ENCODE measurements around the gene PRR20G.

PRR20G gene

DNA sequence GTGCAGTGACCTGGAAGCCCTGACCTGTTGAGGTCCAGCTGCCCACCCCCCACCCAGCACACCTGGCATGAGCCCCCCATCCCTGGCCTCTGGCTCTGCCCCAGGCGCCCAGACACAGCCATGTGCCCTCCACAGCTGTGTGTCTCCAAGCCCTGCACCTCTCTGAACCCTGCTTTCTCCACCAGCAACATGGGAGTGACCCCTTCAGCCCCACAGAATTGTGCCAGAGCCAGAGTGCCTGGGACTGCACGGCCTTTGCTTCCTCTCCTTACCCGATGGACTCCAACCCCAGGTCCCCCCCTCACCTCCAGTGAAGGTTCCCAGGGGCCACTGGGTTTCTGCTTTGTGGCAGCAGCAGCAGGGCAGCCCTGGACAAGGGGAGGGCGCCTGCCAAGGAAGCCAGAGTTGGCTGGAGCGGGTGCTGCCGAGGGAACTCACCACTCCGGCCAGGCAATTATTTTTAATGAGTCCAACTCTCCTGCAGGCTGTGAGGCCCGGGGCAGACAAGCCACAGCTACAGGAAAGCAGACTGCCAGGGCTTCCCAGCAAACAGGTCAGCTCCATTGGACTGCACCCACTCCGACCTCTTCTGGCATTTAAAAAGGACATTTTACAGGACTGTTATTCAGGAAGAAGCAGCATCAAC is 24.1 kb downstream of the PRR20G start:
- no peak overlapping the region for H3K27ac Mint-ChIP-seq
- H3K36me3 Mint-ChIP-seq, result no peaks in the 10 kb centered on the region
- H3K4me3 Mint-ChIP-seq, result no peak overlapping the region
- H3K4me1 Mint-ChIP-seq, result no peaks in the 10 kb centered on the region
- CTCF ChIA-PET, result no interaction called here
- DNase-seq, result no peak
- peaks cover 6% of the 10 kb centered on the region for H3K27me3 Mint-ChIP-seq
- H3K9me3 Mint-ChIP-seq, result peaks cover 4% of the 10 kb centered on the region

DNA sequence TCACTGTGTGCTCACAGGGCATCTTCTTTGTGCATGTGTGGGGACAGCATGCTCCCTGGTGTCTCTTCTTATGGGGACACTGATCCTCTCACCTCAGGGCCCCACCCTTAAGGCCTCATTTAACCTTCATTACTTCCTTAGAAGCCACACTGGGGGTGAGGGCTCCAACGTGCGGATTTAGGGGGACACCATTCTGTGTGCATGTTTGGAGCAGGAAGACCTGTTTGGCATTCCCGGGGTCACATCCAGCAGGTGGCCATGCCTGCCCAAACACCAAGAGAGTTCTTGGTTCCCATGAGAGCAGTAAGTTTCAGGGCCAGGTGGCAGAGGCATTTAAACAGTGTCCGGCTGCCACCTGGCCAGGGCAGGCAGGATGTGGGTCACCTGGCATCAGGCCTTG is 24.8 kb downstream of the PRR20G start:
- no peak for DNase-seq
- Mint-ChIP-seq H3K27ac (no peak overlapping the region), H3K36me3 (no peaks in the 10 kb centered on the region), H3K27me3 (peaks cover 6% of the 10 kb centered on the region), H3K4me3 (no peak overlapping the region), H3K9me3 (no peaks in the 10 kb centered on the region), H3K4me1 (no peaks in the 10 kb centered on the region)
- CTCF ChIA-PET, result no interaction called here

DNA sequence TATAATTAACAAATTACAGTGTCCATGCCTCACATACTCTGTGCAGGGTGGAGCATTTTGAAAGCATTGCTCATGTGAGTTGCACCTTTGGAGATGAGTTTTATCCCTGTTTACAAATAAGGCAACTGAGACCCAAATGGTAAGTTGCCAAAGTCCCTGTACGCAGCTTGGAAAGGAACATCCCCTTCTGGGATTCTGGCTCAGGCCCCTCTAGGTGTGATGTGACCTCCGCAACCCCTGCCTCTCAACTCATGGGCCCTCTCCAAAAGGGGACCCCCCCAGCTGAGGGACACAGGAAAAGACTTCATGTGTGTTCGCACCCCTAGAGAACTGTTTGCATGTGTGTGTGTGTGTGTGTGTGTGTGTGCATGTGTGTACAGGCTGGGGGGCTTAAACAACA is 25.3 kb downstream of the PRR20G start:
- CTCF ChIA-PET, result no interaction called here
- Mint-ChIP-seq H3K27me3 (peaks cover 7% of the 10 kb centered on the region), H3K4me3 (no peak overlapping the region), H3K4me1 (no peaks in the 10 kb centered on the region), H3K9me3 (no peaks in the 10 kb centered on the region), H3K36me3 (no peaks in the 10 kb centered on the region), H3K27ac (no peak overlapping the region)
- no peak for DNase-seq

- CTCF ChIA-PET, result no interaction called here
- Mint-ChIP-seq H3K27ac (no peak overlapping the region), H3K36me3 (no peaks in the 10 kb centered on the region), H3K9me3 (no peaks in the 10 kb centered on the region), H3K4me3 (no peak overlapping the region), H3K27me3 (peaks cover 10% of the 10 kb centered on the region), H3K4me1 (no peaks in the 10 kb centered on the region)
- no peak for DNase-seq
These were observed 25.9 kb downstream of the PRR20G start for GRCh38 chr3:127261925-127262324.

- Mint-ChIP-seq H3K4me3 (no peak overlapping the region), H3K4me1 (no peaks in the 10 kb centered on the region), H3K27me3 (peaks cover 10% of the 10 kb centered on the region), H3K27ac (no peak overlapping the region), H3K9me3 (no peaks in the 10 kb centered on the region), H3K36me3 (no peaks in the 10 kb centered on the region)
- CTCF ChIA-PET, result no interaction called here
- DNase-seq, result no peak
These were observed 26.9 kb downstream of the PRR20G start for GRCh38 chr3:127260826-127261555.

DNA sequence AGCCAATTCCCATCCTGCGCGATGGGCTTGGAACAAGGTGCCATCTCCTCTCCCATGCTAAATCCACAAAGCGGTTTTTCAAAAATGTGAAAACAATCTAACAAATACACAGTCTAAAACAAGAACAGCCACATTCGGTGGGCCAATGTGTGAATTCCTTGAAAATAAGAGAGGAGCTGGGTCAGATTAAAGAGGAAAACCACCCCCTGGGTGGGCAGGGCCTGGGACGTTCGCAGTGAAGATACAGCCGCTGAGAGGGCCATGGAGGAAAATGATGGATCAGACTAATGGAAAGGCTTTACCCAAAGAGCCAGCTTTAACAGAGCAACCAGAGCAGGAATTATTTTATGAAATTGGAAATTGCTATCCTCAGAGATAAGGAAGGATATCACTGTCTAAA is 27.4 kb downstream of the PRR20G start:
- CTCF ChIA-PET, result no interaction called here
- Mint-ChIP-seq H3K4me3 (no peak overlapping the region), H3K4me1 (no peaks in the 10 kb centered on the region), H3K27me3 (peaks cover 10% of the 10 kb centered on the region), H3K9me3 (no peaks in the 10 kb centered on the region), H3K27ac (no peak overlapping the region), H3K36me3 (no peaks in the 10 kb centered on the region)
- DNase-seq, result no peak

DNA sequence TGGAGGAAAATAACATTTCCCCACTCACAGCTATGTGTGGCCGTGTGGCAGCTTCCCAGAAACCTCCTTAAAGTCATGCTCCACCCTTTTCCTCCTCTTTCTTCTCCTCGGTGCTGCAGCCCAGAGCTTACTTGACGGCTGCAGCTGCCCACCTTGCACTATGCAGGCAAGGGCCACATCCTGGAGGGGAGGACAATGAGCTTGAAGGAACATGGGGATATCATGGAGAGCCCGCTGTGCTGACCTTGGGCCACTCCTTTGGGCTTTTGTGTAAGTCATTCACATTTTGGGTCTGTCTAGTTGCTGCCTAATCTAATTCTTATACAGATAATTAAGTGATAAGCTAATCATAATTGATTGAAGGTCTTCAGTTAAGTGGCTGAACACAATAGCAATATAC is 28.0 kb downstream of the PRR20G start:
- no peak for DNase-seq
- Mint-ChIP-seq H3K36me3 (no peaks in the 10 kb centered on the region), H3K4me1 (no peaks in the 10 kb centered on the region), H3K4me3 (no peak overlapping the region), H3K27me3 (peaks cover 10% of the 10 kb centered on the region), H3K27ac (no peak overlapping the region), H3K9me3 (no peaks in the 10 kb centered on the region)
- CTCF ChIA-PET, result no interaction called here

- DNase-seq, result no peak
- no peaks in the 10 kb centered on the region for H3K9me3 Mint-ChIP-seq
- H3K27ac Mint-ChIP-seq, result no peak overlapping the region
- CTCF ChIA-PET, result no interaction called here
- H3K36me3 Mint-ChIP-seq, result no peaks in the 10 kb centered on the region
- H3K4me1 Mint-ChIP-seq, result no peaks in the 10 kb centered on the region
- H3K4me3 Mint-ChIP-seq, result no peak overlapping the region
- H3K27me3 Mint-ChIP-seq, result peaks cover 10% of the 10 kb centered on the region
These were observed 29.1 kb downstream of the PRR20G start for GRCh38 chr3:127258733-127259132.

DNA sequence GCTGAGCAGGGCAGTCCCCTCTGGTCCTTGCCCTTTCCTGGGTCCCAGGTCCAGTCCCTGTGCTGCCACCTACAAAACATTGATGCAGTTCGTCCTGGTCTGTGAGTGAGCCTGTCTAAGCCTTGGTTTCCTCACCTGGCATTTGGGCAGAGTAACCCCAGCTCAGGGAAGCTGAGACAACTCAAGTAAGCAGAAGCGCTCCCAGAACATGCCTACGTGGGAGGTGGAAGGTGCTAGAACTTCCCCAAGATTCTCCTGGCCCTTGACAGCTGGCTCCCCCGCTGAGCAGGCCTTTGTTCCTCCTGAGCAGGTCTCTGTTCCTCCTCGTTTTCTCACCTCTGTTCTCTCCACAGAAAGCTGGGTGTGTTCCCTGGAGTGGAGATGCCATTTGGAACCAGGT is 30.5 kb downstream of the PRR20G start:
- Mint-ChIP-seq H3K4me3 (no peak overlapping the region), H3K9me3 (no peaks in the 10 kb centered on the region), H3K27ac (no peak overlapping the region), H3K27me3 (peaks cover 10% of the 10 kb centered on the region), H3K4me1 (no peaks in the 10 kb centered on the region), H3K36me3 (no peaks in the 10 kb centered on the region)
- no peak for DNase-seq
- CTCF ChIA-PET, result no interaction called here

DNA sequence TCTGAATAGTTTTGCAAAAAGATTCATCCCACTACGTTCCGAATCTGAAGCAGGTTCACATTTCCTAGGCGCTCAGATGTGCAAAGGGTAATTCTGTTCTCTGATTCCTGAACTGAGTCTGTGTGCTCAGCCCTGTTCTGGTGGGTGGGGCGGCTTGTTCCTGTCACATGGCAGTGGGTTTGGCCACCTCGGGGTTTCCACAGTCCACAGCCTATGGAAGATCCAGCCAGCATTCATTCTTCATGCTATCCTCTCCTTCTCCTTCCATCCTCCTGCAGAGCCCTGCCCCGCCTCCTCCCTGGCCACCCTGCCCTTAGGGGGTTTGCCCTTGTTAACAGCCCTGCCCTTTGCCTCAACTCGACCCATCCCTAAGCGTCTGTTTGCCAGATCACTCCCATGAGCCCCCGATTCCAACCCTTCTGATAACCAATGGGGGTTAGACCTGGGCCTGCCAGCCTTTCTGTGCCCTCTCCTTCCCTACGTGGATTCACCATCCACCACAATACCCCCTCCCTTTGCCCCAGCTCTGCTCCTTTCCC is 31.0 kb downstream of the PRR20G start:
- Mint-ChIP-seq H3K4me3 (no peak overlapping the region), H3K27ac (no peak overlapping the region), H3K9me3 (no peaks in the 10 kb centered on the region), H3K27me3 (peaks cover 10% of the 10 kb centered on the region), H3K36me3 (no peaks in the 10 kb centered on the region), H3K4me1 (no peaks in the 10 kb centered on the region)
- DNase-seq, result no peak
- CTCF ChIA-PET, result no interaction called here

GRCh38 chr3:127256138-127256537 is 31.7 kb downstream of the PRR20G start:
- Mint-ChIP-seq H3K27me3 (peaks cover 7% of the 10 kb centered on the region), H3K9me3 (no peaks in the 10 kb centered on the region), H3K4me1 (no peaks in the 10 kb centered on the region), H3K27ac (no peak overlapping the region), H3K36me3 (no peaks in the 10 kb centered on the region), H3K4me3 (no peak overlapping the region)
- DNase-seq, result no peak
- CTCF ChIA-PET, result no interaction called here

DNA sequence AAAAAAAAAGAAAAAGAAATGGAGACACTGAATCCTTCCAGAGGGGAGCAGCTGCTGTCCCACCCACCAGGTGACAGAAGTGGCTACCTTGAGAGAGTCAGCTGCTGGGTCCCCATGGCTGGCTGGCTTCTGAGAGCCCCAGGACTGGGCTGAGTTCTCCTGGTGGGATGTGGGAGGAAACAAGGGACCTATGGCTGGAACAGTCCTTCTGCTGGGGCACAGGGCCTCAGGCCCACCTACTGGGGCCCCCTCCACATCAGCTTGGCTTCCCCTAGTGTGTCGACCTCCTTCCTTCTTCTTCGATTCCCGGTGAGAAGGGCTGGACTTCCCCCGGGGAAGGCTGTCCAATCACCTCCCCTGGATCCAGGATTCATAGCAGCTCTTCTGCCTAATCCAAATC is 32.3 kb downstream of the PRR20G start:
- Mint-ChIP-seq H3K36me3 (no peaks in the 10 kb centered on the region), H3K9me3 (no peaks in the 10 kb centered on the region), H3K27ac (no peak overlapping the region), H3K27me3 (peaks cover 7% of the 10 kb centered on the region), H3K4me3 (no peak overlapping the region), H3K4me1 (no peaks in the 10 kb centered on the region)
- DNase-seq, result no peak
- CTCF ChIA-PET, result no interaction called here

DNA sequence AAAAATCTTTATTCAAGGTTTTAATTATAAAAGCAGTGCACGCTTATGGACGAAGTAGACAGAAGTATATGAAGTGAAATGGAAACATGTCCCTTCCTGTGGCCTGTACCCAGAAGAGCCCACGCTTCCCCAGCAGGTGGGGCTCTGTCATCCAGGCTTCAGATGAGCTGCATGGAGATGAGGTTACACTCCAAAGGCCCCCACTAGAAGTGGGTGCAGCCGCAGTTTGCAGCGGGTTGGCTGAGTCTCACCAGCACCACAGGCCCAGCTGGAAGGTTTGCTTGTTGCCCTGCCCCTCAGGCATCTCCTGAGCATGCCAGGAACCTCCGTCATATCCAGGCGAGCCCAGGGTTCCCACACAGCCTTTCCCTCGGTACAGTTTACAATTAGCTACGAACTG is 33.1 kb downstream of the PRR20G start:
- Mint-ChIP-seq H3K36me3 (no peaks in the 10 kb centered on the region), H3K27me3 (peaks cover 7% of the 10 kb centered on the region), H3K4me3 (no peak overlapping the region), H3K9me3 (peaks cover 1% of the 10 kb centered on the region), H3K4me1 (no peaks in the 10 kb centered on the region), H3K27ac (no peak overlapping the region)
- no peak for DNase-seq
- CTCF ChIA-PET, result no interaction called here

GRCh38 chr3:127254033-127254644 is 33.7 kb downstream of the PRR20G start:
- no peak overlapping the region for H3K4me3 Mint-ChIP-seq

DNA sequence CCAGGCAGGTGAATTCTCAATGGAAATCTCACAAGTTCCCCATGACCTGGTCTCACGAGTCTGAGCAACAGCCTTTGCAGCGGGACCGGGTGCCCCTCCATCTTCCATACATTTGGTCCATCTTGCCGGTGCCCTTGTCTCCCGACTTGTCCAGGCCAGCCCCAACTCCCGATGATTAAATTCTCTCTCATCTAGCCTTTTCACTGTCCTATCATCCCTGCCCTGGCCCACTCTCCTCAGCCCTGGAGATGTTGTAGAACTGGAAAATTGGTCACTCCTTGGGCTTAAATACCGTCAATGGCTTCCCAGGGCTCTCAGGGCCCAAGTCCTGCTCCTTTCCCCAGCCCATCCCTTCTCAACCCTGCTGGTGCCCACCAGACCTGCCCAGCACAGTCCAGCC is 34.4 kb downstream of the PRR20G start:
- Mint-ChIP-seq H3K4me1 (no peaks in the 10 kb centered on the region), H3K4me3 (no peak overlapping the region), H3K36me3 (no peaks in the 10 kb centered on the region), H3K9me3 (peaks cover 9% of the 10 kb centered on the region), H3K27me3 (peaks cover 4% of the 10 kb centered on the region), H3K27ac (no peak overlapping the region)
- CTCF ChIA-PET, result interaction anchor here (0.7 kb wide), 1 partner anchor 294 kb away, joined by 3 read pairs; no protein-coding TSS in a partner anchor
- no peak for DNase-seq

More at GRCh38 chr3:127254033-127254644, 33.7 kb downstream of the PRR20G start:
- H3K4me1 Mint-ChIP-seq, result no peaks in the 10 kb centered on the region
- peaks cover 4% of the 10 kb centered on the region for H3K27me3 Mint-ChIP-seq
- H3K36me3 Mint-ChIP-seq, result no peaks in the 10 kb centered on the region
- peaks cover 4% of the 10 kb centered on the region for H3K9me3 Mint-ChIP-seq
- CTCF ChIA-PET, result interaction anchor here (0.6 to 0.7 kb wide), 2 partner anchors 293 to 502 kb away, joined by 3 read pairs; no protein-coding TSS in a partner anchor
- no peak overlapping the region for H3K27ac Mint-ChIP-seq
- DNase-seq, result no peak
